Activated CD4-positive, alpha-beta T cell treated with anti-CD3 and anti-CD28 coated beads, Interleukin-2, amount 50 U/mL, for 4 hours (primary cell): ENCODE measurements around the gene SUPT6H.
"Not testable (repeated sequence)": the region's sequence is repeated elsewhere in the genome, so short reads cannot be mapped to it uniquely, and the experiment has no call there.

Source experiments
- DNase-seq, 2 experiments: peaks; one replicate each; pipeline ENCODE4 v3.0.0-alpha.2; 2020

Gene SUPT6H

GRCh38 chr17:28720997-28721329 lies 59.0 kb downstream of the SUPT6H start:
- not testable (repeated sequence) for DNase-seq

GRCh38 chr17:28722417-28723158 lies 60.6 kb downstream of the SUPT6H start:
- no peak for DNase-seq

- DNase-seq, result no peak
Measured at GRCh38 chr17:28723159-28723835, 61.3 kb downstream of the SUPT6H start.

GRCh38 chr17:28723836-28724499 lies 62.0 kb downstream of the SUPT6H start:
- DNase-seq, result not testable (repeated sequence)

- DNase-seq, result no peak
Measured at GRCh38 chr17:28724500-28725165, 62.6 kb downstream of the SUPT6H start.

- DNase-seq, result no peak
Measured at GRCh38 chr17:28725166-28725659, 63.2 kb downstream of the SUPT6H start.

GRCh38 chr17:28725660-28726225 lies 63.7 kb downstream of the SUPT6H start:
- DNase-seq, result no peak

GRCh38 chr17:28726226-28726626 lies 64.2 kb downstream of the SUPT6H start, which contains the start of gene TLCD1:
TSS of gene TLCD1 (minus strand) at chr17:28726233. CDS start at chr17:28726097, 136 bp downstream.
- peak; percentile 59 to 61 for DNase-seq

GRCh38 chr17:28726627-28727491 lies 64.9 kb downstream of the SUPT6H start:
- DNase-seq, result peak; percentile 87 to 89

GRCh38 chr17:28728364-28729200 lies 66.6 kb downstream of the SUPT6H start, which contains the start of gene NEK8:
TSS of gene NEK8 (plus strand) at chr17:28728788. CDS start at chr17:28728814, 26 bp downstream.
- peak; percentile 97 to 98 for DNase-seq

- no peak for DNase-seq
Measured at GRCh38 chr17:28729950-28730330, 67.9 kb downstream of the SUPT6H start.

- DNase-seq, result no peak
Measured at GRCh38 chr17:28733346-28733745, 71.3 kb downstream of the SUPT6H start.

- no peak for DNase-seq
Measured at GRCh38 chr17:28734712-28735241, 72.8 kb downstream of the SUPT6H start.

- no peak for DNase-seq
Measured at GRCh38 chr17:28735242-28735722, 73.3 kb downstream of the SUPT6H start.

GRCh38 chr17:28735913-28736769 lies 74.1 kb downstream of the SUPT6H start:
- not testable (repeated sequence) for DNase-seq

GRCh38 chr17:28737316-28737715 lies 75.3 kb downstream of the SUPT6H start:
- DNase-seq, result no peak

- no peak for DNase-seq
Measured at GRCh38 chr17:28737770-28738679, 76.0 kb downstream of the SUPT6H start.
